HepG2 (cell line): Measurements from ENCODE around the gene PMVK. TPM values are rescaled to one million over a fixed set of nuclear protein-coding genes. Genes with fewer than 3 reads are reported as not detected.

ENCODE experiments used
- CBX1 ChIP-seq: IDR thresholded peaks from one replicate; pipeline ENCODE4 v1.6.1; 2016; ENCODE audit warnings: antibody characterized with exemption, low read depth
- CENPT ChIP-seq: sonication (generic); formaldehyde crosslinking; IDR thresholded peaks from 2 replicates; pipeline ENCODE4 v1.8.0; 2022; ENCODE audit warnings: low read depth, mild to moderate bottlenecking, moderate library complexity, missing genetic modification reagents
- FOXJ3 ChIP-seq: sonication (generic); formaldehyde crosslinking; IDR thresholded peaks from 2 replicates; pipeline ENCODE4 v1.4.0; 2020; ENCODE audit warnings: missing genetic modification reagents, mild to moderate bottlenecking, borderline replicate concordance
- FOXK2 ChIP-seq: fragments of 450-650 bp; IDR thresholded peaks from 2 replicates; pipeline ENCODE4 v1.6.1; 2016
- GFI1 ChIP-seq: sonication (generic); formaldehyde crosslinking; IDR thresholded peaks from 2 replicates; pipeline ENCODE4 v1.5.0; 2020; ENCODE audit warnings: missing genetic modification reagents, mild to moderate bottlenecking, borderline replicate concordance
- GTF3A ChIP-seq: sonication (generic); formaldehyde crosslinking; conservative IDR thresholded peaks from 2 replicates; pipeline ENCODE4 v1.4.0; 2020; ENCODE audit warnings: mild to moderate bottlenecking, missing genetic modification reagents
- IRX3 ChIP-seq: sonication (generic); formaldehyde crosslinking; IDR thresholded peaks from 2 replicates; pipeline ENCODE4 v1.8.1; 2023; ENCODE audit warnings: mild to moderate bottlenecking, low read depth, missing genetic modification reagents, borderline replicate concordance
- NCOA1 ChIP-seq: sonication (generic); formaldehyde crosslinking; IDR thresholded peaks from 2 replicates; pipeline ENCODE4 v1.9.0; 2021; ENCODE audit warnings: missing genetic modification reagents
- PHB2 ChIP-seq: fragments of 450-650 bp; IDR thresholded peaks from 2 replicates; pipeline ENCODE4 v1.6.1; 2018; ENCODE audit not compliant: partially characterized antibody
- POLR2A ChIP-seq, 2 experiments: IDR thresholded peaks; 2 replicates each; pipeline ENCODE4 v1.6.1; 2011; ENCODE audit warnings: low read depth in 2 of 2, low read length in 2 of 2, mild to moderate bottlenecking in 1 of 2, moderate library complexity in 1 of 2; ENCODE audit not compliant: insufficient read depth in 1 of 2
- PRPF4 ChIP-seq: fragments of 200-400 bp; formaldehyde crosslinking; IDR thresholded peaks from 2 replicates; pipeline ENCODE4 v1.6.1; 2016; ENCODE audit warnings: low read length, low read depth; ENCODE audit not compliant: poor library complexity, severe bottlenecking
- RARG ChIP-seq: sonication (generic); formaldehyde crosslinking; IDR thresholded peaks from 2 replicates; pipeline ENCODE4 v1.4.0; 2020; ENCODE audit warnings: low read depth, mild to moderate bottlenecking, missing genetic modification reagents
- RBAK ChIP-seq: sonication (generic); formaldehyde crosslinking; IDR thresholded peaks from 2 replicates; pipeline ENCODE4 v1.5.1; 2020; ENCODE audit warnings: mild to moderate bottlenecking, missing genetic modification reagents
- RELA ChIP-seq: sonication (generic); formaldehyde crosslinking; IDR thresholded peaks from 2 replicates; pipeline ENCODE4 v1.4.0; 2020; ENCODE audit warnings: missing genetic modification reagents
- SKI ChIP-seq: fragments of 450-650 bp; IDR thresholded peaks from one replicate; pipeline ENCODE4 v1.6.1; 2018; ENCODE audit warnings: mild to moderate bottlenecking; ENCODE audit not compliant: partially characterized antibody
- SMARCC2 ChIP-seq: fragments of 450-650 bp; IDR thresholded peaks from 2 replicates; pipeline ENCODE4 v1.6.1; 2017; ENCODE audit warnings: antibody characterized with exemption, mild to moderate bottlenecking
- TOPORS ChIP-seq: sonication (generic); formaldehyde crosslinking; IDR thresholded peaks from 2 replicates; pipeline ENCODE4 v1.8.0; 2023; ENCODE audit warnings: mild to moderate bottlenecking, missing genetic modification reagents
- TSC22D2 ChIP-seq: sonication (generic); formaldehyde crosslinking; IDR thresholded peaks from 2 replicates; pipeline ENCODE4 v1.5.1; 2020; ENCODE audit warnings: missing genetic modification reagents, mild to moderate bottlenecking, borderline replicate concordance
- ZBTB3 ChIP-seq: sonication (generic); formaldehyde crosslinking; IDR thresholded peaks from 2 replicates; pipeline ENCODE4 v1.4.0; 2020; ENCODE audit warnings: low read depth, mild to moderate bottlenecking, moderate library complexity, missing genetic modification reagents, borderline replicate concordance
- ZBTB42 ChIP-seq: sonication (generic); formaldehyde crosslinking; IDR thresholded peaks from 2 replicates; pipeline ENCODE4 v1.5.0; 2020; ENCODE audit warnings: mild to moderate bottlenecking, missing genetic modification reagents
- ZNF24 ChIP-seq: fragments of 450-650 bp; IDR thresholded peaks from 2 replicates; pipeline ENCODE4 v1.6.1; 2017; ENCODE audit warnings: antibody characterized with exemption, mild to moderate bottlenecking
- ZNF263 ChIP-seq: sonication (generic); formaldehyde crosslinking; IDR thresholded peaks from 2 replicates; pipeline ENCODE4 v1.4.0; 2020; ENCODE audit warnings: missing genetic modification reagents
- ZNF550 ChIP-seq: sonication (generic); formaldehyde crosslinking; IDR thresholded peaks from 2 replicates; pipeline ENCODE4 v1.4.0; 2020; ENCODE audit warnings: mild to moderate bottlenecking, missing genetic modification reagents, borderline replicate concordance
- polyA plus RNA-seq, 8 experiments: library from polyadenylated mRNA; depleted of rRNA in 3 of 8; stranded (reverse) in 7 of 8; unstranded in 1 of 8; fragments of >200 nt; fragmentation: Illumina TruSeq in 4 of 8; extraction: Trizol in 4 of 8; gene quantifications; 2 replicates each; pipeline versions ENCODE4 v1.2.1 to v1.2.3, GENCODE V29; 2011 to 2016; ENCODE audit warnings: low read depth in 4 of 8, missing spikeins in 1 of 8, mixed read lengths in 1 of 8; ENCODE audit not compliant: insufficient read depth in 1 of 8
- total RNA-seq, 5 experiments: library from RNA; depleted of rRNA; stranded (reverse); fragments of >200 nt; fragmentation: Illumina TruSeq; extraction: Trizol; gene quantifications; 2 replicates each; pipeline ENCODE4 v1.2.3, GENCODE V29; 2016; ENCODE audit warnings: low read depth in 1 of 5
- TF ChIP-seq, protein P1 (sequence below): sonication (generic); formaldehyde crosslinking; IDR thresholded peaks from 2 replicates; pipeline ENCODE4 v1.5.0; 2020; ENCODE audit warnings: mild to moderate bottlenecking, missing genetic modification reagents, borderline replicate concordance
- TF ChIP-seq, protein P2 (sequence below): sonication (generic); formaldehyde crosslinking; conservative IDR thresholded peaks from 2 replicates; pipeline ENCODE4 v1.8.0; 2022; ENCODE audit warnings: mild to moderate bottlenecking, moderate library complexity, missing genetic modification reagents
- TF ChIP-seq, protein P3 (sequence below): sonication (generic); formaldehyde crosslinking; IDR thresholded peaks from 2 replicates; pipeline ENCODE4 v1.8.0; 2022; ENCODE audit warnings: mild to moderate bottlenecking, missing genetic modification reagents, moderate library complexity

The PMVK gene
- total and polyA plus RNA-seq, 2 of the 13 experiments (the other 11 are each of a cell fraction or from before 2014, with no cell fraction given), result 3.9 to 12.6 TPM

DNA sequence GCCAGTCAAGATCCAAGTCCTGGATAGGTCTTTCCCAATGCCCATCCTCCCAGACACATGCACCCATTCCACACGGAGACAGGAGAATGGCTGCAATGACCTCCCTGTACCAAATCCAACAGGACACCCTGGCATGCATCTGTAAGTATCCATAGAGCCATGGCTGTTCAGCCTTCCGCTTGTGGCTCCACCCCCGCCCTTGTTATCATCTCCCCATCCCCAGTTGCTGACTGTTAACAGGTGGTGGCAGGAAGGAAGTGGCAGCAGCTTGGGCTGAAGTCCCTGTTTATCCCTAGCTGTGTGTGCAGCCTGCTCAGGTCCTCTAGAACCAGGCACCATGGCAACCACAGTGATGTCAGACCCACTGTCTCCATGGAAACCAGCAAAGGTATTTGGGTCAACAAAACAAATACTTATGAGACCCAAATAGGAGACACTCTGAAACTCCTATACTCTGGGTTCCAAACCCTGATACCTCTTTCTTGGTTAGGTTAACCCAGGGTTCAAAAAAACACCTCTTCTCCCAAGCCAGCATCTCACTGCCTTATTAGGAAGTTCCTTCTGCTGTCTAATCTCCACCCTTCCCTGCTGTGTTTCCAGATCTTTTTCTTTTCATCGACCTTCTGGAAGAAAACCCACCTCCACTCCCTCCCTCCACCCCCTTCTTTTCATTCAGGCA lies 18.7 kb upstream of the PMVK start (continued):
- TF ChIP-seq RBAK (CRISPR knock-in tag) (peak; percentile 83; the same call in 1 of the 2 replicates), GFI1 (CRISPR knock-in tag) (no peak), SMARCC2 (no peak), RARG (CRISPR knock-in tag) (no peak), NCOA1 (CRISPR knock-in tag) (no peak), POLR2A (IDR thresholded peaks at IDR 0.05; ENCODE audit: insufficient read depth in 1 of 2, low read depth in 2 of 2, low read length in 2 of 2) (peak in 1 of 2 experiments; percentile 55; a peak in 1 of 4 replicates), RELA (no peak), ZBTB42 (no peak), GTF3A (no peak), PRPF4 (no peak), CBX1 (no peak), TSC22D2 (CRISPR knock-in tag) (no peak), ZNF24 (no peak), PHB2 (no peak), ZBTB3 (no peak), FOXJ3 (CRISPR knock-in tag) (no peak), TOPORS (no peak), IRX3 (no peak), ZNF263 (CRISPR knock-in tag) (no peak), FOXK2 (peak; percentile 91), CENPT (CRISPR knock-in tag) (no peak), ZNF550 (no peak), SKI (no peak)
- TF ChIP-seq, protein P1, sequence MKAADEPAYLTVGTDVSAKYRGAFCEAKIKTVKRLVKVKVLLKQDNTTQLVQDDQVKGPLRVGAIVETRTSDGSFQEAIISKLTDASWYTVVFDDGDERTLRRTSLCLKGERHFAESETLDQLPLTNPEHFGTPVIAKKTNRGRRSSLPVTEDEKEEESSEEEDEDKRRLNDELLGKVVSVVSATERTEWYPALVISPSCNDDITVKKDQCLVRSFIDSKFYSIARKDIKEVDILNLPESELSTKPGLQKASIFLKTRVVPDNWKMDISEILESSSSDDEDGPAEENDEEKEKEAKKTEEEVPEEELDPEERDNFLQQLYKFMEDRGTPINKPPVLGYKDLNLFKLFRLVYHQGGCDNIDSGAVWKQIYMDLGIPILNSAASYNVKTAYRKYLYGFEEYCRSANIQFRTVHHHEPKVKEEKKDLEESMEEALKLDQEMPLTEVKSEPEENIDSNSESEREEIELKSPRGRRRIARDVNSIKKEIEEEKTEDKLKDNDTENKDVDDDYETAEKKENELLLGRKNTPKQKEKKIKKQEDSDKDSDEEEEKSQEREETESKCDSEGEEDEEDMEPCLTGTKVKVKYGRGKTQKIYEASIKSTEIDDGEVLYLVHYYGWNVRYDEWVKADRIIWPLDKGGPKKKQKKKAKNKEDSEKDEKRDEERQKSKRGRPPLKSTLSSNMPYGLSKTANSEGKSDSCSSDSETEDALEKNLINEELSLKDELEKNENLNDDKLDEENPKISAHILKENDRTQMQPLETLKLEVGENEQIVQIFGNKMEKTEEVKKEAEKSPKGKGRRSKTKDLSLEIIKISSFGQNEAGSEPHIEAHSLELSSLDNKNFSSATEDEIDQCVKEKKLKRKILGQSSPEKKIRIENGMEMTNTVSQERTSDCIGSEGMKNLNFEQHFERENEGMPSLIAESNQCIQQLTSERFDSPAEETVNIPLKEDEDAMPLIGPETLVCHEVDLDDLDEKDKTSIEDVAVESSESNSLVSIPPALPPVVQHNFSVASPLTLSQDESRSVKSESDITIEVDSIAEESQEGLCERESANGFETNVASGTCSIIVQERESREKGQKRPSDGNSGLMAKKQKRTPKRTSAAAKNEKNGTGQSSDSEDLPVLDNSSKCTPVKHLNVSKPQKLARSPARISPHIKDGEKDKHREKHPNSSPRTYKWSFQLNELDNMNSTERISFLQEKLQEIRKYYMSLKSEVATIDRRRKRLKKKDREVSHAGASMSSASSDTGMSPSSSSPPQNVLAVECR (CRISPR knock-in tag), result no peak
- TF ChIP-seq, protein P2, sequence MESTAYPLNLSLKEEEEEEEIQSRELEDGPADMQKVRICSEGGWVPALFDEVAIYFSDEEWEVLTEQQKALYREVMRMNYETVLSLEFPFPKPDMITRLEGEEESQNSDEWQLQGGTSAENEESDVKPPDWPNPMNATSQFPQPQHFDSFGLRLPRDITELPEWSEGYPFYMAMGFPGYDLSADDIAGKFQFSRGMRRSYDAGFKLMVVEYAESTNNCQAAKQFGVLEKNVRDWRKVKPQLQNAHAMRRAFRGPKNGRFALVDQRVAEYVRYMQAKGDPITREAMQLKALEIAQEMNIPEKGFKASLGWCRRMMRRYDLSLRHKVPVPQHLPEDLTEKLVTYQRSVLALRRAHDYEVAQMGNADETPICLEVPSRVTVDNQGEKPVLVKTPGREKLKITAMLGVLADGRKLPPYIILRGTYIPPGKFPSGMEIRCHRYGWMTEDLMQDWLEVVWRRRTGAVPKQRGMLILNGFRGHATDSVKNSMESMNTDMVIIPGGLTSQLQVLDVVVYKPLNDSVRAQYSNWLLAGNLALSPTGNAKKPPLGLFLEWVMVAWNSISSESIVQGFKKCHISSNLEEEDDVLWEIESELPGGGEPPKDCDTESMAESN (CRISPR knock-in tag), result no peak
- TF ChIP-seq, protein P3, sequence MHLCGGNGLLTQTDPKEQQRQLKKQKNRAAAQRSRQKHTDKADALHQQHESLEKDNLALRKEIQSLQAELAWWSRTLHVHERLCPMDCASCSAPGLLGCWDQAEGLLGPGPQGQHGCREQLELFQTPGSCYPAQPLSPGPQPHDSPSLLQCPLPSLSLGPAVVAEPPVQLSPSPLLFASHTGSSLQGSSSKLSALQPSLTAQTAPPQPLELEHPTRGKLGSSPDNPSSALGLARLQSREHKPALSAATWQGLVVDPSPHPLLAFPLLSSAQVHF (CRISPR knock-in tag), result no peak
